Left ventricle myocardium inferior (tissue), 1 donor: ENCODE measurements around the gene VAV2. TPM values are rescaled to one million over a fixed set of nuclear protein-coding genes. Genes with fewer than 3 reads are reported as not detected.

Source experiments
- DNase-seq: peaks from one replicate; pipeline ENCODE4 v3.0.0-alpha.2; 2020
- H3K27ac ChIP-seq: fragments of 200-600 bp; replicated peaks from 2 replicates; pipeline ENCODE4 v1.8.0; 2021
- H3K27me3 ChIP-seq: fragments of 200-600 bp; 2 replicates; pipeline ENCODE4 v1.8.0; 2021; ENCODE audit warnings: low read depth
- H3K36me3 ChIP-seq: fragments of 200-600 bp; 2 replicates; pipeline ENCODE4 v1.8.0; 2021
- H3K4me1 ChIP-seq: fragments of 200-600 bp; 2 replicates; pipeline ENCODE4 v1.8.0; 2021
- H3K4me3 ChIP-seq: fragments of 200-600 bp; 2 replicates; pipeline ENCODE4 v1.8.0; 2021; ENCODE audit warnings: mild to moderate bottlenecking, moderate library complexity
- H3K9me3 ChIP-seq: fragments of 200-600 bp; replicated peaks from 2 replicates; pipeline ENCODE4 v1.8.0; 2021
- intact Hi-C: fragments of 100-400 bp; cut with micrococcal nuclease; formaldehyde crosslinking; loops from one replicate; pipeline ENCODE4 v1.11.0; 2022
- total RNA-seq: library from RNA; stranded (reverse); fragmentation: NEBNext Ultra II Directional; extraction: Animal tissue kit (Norgen Biotek cat#: 25700); gene quantifications from one replicate; pipeline ENCODE4 v1.2.1, GENCODE V29; 2021
- TF ChIP-seq, protein P1 (sequence below): fragments of 200-600 bp; IDR thresholded peaks from 2 replicates; pipeline ENCODE4 v1.8.0; 2021; ENCODE audit warnings: antibody characterized with exemption, mild to moderate bottlenecking, borderline replicate concordance
- donor health status: DM: no; HTN: yes; CAD: no; lungs with severe emphysema.

VAV2 gene
- total RNA-seq, 1 donor from 2014 or later: 4.1 TPM

DNA sequence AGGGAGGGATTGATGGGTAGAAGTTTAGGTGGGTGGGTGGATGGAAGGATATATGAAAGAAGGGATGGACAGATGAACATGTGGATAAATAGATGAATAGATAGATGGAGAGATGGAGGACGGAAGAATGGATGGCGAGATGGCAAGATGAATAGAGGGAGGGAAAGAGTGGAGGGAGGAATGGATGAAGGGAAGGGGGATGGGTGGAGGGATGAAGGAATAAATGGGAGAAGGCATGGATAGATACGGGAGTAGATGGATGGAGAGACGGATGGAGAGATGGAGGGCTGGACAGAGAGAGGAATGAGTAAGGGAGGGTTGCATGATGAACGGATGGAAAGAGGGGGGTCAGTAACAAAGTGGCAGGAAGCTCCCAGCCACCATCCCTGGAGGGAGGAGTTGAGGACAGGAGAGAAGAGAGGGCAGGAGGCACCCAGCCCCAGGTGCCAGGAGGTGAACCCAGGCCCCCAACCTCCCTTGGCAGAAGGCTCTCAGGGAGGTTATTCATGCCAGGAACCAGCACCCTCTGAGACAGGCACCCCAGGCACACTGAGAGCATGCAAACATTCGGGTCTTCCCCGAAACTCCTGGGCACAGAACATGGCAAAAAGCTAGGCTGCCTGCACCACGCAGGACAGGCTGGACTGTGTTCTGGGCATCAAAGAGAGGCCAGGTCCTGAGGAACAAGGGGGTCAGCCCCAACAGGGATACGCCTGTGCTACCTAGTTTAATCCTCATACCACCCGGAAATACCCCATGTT lies 263.1 kb downstream of the VAV2 start:
- no peak for DNase-seq
- TF ChIP-seq, protein P1, sequence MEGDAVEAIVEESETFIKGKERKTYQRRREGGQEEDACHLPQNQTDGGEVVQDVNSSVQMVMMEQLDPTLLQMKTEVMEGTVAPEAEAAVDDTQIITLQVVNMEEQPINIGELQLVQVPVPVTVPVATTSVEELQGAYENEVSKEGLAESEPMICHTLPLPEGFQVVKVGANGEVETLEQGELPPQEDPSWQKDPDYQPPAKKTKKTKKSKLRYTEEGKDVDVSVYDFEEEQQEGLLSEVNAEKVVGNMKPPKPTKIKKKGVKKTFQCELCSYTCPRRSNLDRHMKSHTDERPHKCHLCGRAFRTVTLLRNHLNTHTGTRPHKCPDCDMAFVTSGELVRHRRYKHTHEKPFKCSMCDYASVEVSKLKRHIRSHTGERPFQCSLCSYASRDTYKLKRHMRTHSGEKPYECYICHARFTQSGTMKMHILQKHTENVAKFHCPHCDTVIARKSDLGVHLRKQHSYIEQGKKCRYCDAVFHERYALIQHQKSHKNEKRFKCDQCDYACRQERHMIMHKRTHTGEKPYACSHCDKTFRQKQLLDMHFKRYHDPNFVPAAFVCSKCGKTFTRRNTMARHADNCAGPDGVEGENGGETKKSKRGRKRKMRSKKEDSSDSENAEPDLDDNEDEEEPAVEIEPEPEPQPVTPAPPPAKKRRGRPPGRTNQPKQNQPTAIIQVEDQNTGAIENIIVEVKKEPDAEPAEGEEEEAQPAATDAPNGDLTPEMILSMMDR: no peak
- Histone ChIP-seq H3K36me3 (no peaks in the 10 kb centered on the region), H3K9me3 (no peaks in the 10 kb centered on the region), H3K4me3 (no peak overlapping the region), H3K27me3 (peaks cover 82% of the 10 kb centered on the region), H3K4me1 (no peaks in the 10 kb centered on the region), H3K27ac (no peak overlapping the region)
- intact Hi-C loops: loop anchor here (10.0 kb wide), 1 partner anchor 194 kb away; the partner anchor contains the start of gene ADAMTSL2

DNA sequence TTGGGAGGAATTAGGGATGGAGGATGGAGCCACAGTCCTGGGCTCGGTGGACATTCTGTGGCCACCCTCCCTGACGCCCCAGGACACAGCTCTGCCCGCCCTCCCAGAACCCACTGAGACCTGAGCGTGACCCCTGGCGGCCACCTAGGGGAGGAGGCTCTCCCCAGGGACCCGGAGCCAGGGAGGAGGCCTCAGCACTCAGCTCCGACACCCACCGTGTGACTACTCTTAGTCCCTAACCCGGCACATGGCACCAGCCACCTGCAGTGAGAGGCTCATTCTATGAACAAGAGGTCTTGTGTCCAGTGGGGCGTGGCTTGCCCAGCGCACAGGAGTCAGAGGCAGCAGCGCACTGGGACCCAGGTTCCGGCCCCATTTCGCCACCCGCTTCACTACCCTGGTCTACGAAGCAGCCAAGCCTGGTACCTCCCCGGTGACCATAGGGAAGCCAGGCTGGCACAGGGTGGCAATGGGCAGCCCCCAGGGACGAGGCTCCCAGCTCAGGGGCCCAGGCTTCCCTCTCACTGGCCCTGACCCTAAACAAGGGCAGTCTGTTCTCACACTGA lies 264.2 kb downstream of the VAV2 start:
- Histone ChIP-seq H3K36me3 (no peaks in the 10 kb centered on the region), H3K27me3 (peaks cover 79% of the 10 kb centered on the region), H3K27ac (no peak overlapping the region), H3K4me1 (no peaks in the 10 kb centered on the region), H3K9me3 (no peaks in the 10 kb centered on the region), H3K4me3 (no peak overlapping the region)
- intact Hi-C loops: loop anchor here (10.0 kb wide), 1 partner anchor 193 kb away; the partner anchor contains the start of gene ADAMTSL2
- DNase-seq: no peak
- TF ChIP-seq, protein P1: no peak

DNA sequence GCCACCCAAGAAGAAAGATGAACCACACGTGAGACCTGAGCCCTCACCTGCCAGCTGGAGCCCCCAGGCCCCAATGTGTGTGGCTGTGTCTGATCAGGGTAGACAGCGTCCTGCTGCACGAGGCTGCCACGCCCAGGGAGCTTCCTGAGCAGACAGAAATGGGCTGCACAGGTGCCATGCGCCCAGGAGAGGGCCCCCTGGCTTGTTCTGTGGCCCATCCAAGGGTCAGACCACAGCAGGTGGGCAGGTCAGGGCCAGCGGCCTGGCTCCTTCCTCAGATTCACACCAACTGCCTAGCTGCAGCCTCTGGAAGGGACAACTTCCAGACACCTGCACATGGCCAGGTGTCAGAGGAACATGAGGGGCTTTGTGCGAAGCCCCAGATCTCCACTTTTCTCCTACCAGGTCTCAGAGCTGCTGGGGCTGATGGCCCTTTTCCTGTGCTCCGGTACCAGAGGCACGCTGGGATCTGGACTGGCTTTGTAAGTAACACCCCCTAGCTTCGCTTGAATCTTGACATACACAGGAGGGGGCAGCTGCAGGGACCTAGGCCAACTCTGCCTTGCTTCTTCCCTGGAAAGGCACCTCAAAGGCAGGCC lies 264.7 kb downstream of the VAV2 start:
- intact Hi-C loops: loop anchor here (10.0 kb wide), 1 partner anchor 193 kb away; the partner anchor contains the start of gene ADAMTSL2
- H3K27me3 ChIP-seq: peaks cover 75% of the 10 kb centered on the region
- no peaks in the 10 kb centered on the region for H3K4me1 ChIP-seq
- H3K36me3 ChIP-seq: no peaks in the 10 kb centered on the region
- H3K27ac ChIP-seq: no peak overlapping the region
- H3K9me3 ChIP-seq: no peaks in the 10 kb centered on the region
- H3K4me3 ChIP-seq: no peak overlapping the region
- no peak for DNase-seq
- TF ChIP-seq, protein P1: no peak

DNA sequence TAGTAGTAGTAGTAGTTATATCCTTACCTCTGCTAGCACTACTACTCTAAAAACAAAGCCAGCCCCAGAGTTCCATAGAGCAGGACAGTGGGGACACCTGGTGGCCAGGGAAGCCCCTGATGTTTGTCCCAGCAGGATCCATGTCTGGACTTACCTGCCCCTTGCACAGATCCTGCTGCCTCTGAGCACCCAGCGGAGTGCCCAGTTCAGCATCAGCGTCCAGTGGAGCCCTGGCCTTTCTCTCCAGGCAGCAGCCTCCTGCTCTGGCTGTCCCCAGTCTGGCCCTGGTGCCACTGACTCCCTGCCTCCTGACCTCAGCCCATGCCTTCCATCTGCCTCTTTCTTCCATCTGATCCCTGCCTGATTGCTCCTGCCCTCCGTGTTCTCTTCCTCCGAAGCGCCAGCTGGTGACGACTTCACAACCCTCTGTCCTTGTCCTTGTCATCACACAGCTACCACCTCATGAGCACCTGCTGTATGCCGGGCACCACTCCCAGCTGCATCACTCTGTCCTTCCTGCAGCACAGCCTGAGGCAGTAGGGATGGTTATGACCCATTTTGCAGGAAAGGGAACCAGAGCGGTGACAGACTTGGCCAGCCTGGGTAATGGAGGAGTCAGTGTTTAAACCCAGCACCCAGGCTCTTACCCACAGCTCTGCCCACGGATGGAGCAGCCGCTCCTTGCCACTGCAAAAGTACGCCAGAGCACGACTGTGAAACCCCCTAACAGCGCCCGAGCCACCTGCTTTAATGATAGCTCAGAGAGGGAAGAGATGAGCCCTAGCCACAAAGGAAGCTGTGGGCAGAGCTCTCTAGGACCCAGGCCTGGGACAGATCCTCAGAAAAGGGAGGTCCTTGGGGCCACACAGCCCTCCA lies 265.5 kb downstream of the VAV2 start:
- intact Hi-C loops: loop anchor here (10.0 kb wide), 1 partner anchor 192 kb away; the partner anchor contains the start of gene ADAMTSL2
- Histone ChIP-seq H3K9me3 (no peaks in the 10 kb centered on the region), H3K4me1 (no peaks in the 10 kb centered on the region), H3K36me3 (no peaks in the 10 kb centered on the region), H3K27me3 (peaks cover 71% of the 10 kb centered on the region), H3K27ac (no peak overlapping the region), H3K4me3 (no peak overlapping the region)
- DNase-seq: peak; percentile 55
- TF ChIP-seq, protein P1: peak; percentile 72

DNA sequence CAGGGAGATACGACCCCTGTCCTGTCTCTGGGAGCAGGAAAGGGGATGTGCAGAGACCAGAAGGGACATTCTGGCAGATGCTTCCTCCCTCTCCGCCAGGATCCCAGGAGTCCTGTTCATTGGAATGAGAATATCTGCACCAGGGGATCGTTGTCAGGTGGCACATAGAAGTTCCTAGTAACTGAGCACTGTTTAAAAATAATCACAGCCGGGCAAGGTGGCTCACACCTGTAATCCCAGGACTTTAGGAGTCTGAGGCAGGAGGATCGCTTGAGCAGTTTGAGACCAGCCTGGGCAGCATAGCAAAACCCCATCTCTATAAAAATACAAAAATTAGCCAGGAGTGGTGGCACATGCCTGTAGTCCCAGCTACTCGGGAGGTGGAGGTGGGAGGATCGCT lies 266.2 kb downstream of the VAV2 start:
- no peak for DNase-seq
- Histone ChIP-seq H3K9me3 (no peaks in the 10 kb centered on the region), H3K27me3 (peaks cover 70% of the 10 kb centered on the region), H3K4me1 (no peaks in the 10 kb centered on the region), H3K4me3 (no peak overlapping the region), H3K36me3 (no peaks in the 10 kb centered on the region), H3K27ac (no peak overlapping the region)
- TF ChIP-seq, protein P1: no peak
- intact Hi-C loops: loop anchor here (10.0 kb wide), 1 partner anchor 191 kb away; the partner anchor contains the start of gene ADAMTSL2
